GM12872 (cell line): ENCODE data around the gene CEP72.

Source experiments
- TF ChIP-seq, protein P1 (sequence below): IDR thresholded peaks from 3 replicates; pipeline ENCODE4 v1.5.1; 2011; ENCODE audit warnings: low read depth, mild to moderate bottlenecking, low read length, moderate library complexity; ENCODE audit not compliant: insufficient read depth

The CEP72 gene

DNA sequence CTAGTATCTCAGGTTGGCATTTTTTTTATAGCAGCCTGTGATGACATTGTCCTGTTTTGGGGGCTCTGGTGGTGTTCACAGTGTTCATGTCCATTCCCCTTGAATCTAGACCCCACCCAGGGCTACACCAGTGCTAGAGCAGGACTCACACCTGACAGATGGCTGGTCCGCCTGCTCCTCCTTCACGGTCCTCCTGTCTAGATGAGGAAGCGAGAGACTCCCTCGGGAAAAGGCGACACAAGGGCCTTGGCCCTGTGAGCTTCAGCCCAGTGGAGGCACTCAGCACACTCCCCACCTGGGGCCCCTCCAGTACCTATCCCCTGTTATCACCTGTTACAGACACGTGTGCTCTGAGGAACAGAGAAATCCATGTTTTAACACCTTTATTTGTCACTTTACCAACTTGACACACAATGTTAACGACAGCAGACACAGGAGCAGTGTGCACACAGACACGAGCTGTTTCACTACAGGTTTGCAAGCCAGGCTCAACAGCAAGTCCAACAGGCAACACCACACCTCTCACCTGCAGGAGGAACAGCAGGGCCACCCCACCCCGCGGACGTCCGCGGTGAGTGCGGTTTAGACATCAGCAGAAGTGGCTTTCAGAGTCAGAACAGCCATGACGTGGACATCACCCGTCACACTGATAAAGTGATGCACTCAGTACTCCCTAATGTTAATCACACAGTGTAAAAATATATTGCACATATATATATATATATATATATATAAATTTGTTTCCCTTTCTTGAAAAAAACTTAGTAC is 47.5 kb downstream of the CEP72 start:
- TF ChIP-seq, protein P1, sequence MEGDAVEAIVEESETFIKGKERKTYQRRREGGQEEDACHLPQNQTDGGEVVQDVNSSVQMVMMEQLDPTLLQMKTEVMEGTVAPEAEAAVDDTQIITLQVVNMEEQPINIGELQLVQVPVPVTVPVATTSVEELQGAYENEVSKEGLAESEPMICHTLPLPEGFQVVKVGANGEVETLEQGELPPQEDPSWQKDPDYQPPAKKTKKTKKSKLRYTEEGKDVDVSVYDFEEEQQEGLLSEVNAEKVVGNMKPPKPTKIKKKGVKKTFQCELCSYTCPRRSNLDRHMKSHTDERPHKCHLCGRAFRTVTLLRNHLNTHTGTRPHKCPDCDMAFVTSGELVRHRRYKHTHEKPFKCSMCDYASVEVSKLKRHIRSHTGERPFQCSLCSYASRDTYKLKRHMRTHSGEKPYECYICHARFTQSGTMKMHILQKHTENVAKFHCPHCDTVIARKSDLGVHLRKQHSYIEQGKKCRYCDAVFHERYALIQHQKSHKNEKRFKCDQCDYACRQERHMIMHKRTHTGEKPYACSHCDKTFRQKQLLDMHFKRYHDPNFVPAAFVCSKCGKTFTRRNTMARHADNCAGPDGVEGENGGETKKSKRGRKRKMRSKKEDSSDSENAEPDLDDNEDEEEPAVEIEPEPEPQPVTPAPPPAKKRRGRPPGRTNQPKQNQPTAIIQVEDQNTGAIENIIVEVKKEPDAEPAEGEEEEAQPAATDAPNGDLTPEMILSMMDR = no peak

DNA sequence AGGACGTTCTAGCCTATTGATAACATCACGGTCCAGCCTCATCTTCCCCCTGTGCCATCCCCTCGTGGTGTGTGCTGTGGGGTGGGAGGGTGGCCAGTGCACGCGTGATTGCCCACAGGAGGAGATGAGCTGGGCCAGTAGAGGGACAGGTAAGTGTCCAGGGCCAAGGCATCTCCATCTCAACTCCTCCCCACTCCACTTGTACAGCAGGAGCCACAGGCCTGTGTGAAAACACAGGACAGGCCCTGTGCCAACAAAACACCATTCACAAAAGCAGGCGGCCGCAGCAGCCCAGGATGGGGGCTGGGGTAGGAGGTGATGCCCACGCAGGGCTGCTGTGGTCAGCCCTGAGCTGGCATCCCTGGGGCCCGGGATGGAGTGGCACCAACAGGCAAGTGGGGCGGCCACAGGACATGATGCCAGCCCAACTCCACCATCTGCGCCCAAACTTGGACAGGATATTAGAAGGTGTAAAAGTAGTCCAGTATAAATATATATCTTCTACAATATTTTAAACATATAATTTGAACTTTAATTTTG is 48.4 kb downstream of the CEP72 start:
- TF ChIP-seq, protein P1 = no peak

DNA sequence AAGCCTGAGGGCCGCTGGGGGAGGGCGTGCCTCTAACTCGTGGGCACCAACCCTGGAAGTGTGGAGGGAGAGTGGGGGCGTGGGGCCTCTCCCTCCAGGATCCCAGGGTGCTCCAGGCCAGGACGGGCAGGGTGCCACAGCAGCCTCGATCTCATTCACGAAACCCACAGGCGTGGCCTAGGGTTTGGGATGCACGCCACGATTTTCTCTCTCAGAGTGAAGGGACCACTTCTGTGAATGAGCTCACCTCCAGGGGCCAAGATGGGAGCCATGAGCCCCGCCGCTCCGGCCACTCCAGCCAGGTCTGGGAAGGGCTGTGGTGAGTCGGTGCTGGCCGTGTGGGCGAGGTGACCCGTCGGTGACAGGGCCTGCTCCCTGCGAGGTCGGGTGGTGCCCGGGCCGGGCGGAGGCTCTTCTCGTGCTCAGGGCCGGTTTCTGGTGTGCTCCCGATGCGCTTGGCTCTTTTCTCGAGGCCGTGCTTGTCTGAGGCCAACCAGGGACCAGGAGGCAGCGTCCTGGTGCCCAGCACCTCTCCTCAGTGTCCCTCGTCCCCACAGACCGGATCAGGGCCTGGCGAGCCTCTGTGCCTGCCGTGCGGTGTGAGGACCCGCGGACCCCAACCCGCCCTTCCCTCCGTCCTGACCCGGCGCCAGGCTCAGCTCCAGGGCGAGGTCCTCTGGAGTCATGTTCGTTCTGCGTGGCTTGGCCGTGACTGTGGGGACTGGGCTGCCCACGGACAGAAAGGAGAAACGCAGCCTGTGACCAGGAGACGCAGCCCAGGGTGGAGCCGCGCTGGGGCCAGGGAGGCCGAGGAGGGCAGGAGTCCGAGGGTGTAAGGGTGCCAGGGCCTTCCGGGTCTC is 50.0 kb downstream of the CEP72 start:
- TF ChIP-seq, protein P1 = no peak

DNA sequence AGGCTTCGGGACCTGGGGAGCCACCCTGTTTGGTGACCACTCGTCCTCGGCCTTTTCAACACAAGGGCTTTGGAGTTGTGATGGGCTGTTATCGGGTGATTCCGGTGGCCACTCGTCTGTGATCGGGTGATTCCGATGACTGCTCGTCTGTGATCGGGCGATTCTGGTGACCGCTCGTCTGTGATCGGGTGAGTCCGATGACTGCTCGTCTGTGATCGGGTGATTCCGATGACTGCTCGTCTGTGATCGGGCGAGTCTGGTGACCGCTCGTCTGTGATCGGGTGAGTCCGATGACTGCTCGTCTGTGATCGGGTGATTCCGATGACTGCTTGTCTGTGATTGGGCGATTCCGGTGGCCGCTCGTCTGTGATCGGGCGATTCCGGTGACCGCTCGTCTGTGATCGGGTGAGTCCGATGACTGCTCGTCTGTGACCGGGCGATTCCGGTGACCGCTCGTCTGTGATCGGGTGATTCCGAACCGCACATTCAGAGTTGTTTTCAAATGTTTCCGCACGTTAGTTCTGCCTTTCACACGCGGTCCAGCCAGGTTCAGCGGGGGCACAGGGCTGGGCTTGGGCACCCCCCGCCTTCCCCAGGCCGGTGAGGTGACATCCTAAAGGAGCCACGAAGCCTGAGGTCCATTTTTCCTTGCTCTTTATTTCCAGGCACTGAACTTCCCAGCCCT is 50.8 kb downstream of the CEP72 start:
- TF ChIP-seq, protein P1 = no peak

- TF ChIP-seq, protein P1 = no peak
Observed at GRCh38 chr5:663436-664342, 51.5 kb downstream of the CEP72 start.

DNA sequence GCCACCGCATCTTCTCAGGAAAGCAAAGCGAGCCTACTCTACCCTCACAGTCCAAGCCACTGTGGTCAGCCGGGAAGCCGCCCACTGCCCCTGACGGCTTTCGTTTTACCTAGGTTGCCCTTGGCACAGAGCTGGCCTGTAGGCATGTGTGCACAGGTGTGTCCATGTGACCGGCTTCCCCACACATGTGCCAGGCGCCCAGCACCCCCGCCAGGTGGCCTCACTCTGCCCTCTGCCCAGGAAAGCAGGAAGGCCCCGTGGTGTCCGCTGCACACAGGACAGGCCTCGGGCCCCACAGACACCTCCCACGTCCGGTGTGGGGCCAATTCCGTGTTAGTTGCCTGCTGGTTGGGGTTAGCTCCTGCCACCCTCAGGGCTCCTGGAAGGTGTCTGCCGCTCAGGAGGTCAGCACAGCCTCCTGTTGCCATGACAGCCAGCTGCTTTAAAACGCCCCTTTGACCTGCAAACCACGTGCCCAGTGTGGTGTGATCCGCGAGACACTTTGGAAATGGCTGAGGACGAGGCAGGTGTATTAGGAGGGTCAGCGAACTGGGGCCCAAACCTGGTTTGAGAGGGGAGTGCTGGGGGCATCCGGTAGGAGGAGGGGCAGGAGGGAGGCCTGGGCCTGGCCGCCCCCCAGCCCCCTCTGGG is 52.3 kb downstream of the CEP72 start:
- TF ChIP-seq, protein P1 = no peak
